GM06990 (cell line): ENCODE results near the gene TMED6.

Experiments
- DNase-seq: peaks from one replicate; pipeline ENCODE4 v3.0.0-alpha.2; 2011; ENCODE audit not compliant: insufficient read length; ENCODE audit errors: extremely low read depth
- H3K27me3 ChIP-seq: replicated peaks from 2 replicates; pipeline ENCODE4 v1.6.0; 2011; ENCODE audit warnings: low read length; ENCODE audit not compliant: control insufficient read depth, insufficient read depth
- H3K36me3 ChIP-seq: 2 replicates; pipeline ENCODE4 v1.5.1; 2011; ENCODE audit warnings: low read length; ENCODE audit not compliant: control insufficient read depth, insufficient read depth
- H3K4me3 ChIP-seq: replicated peaks from 2 replicates; pipeline ENCODE4 v1.5.1; 2011; ENCODE audit warnings: low read depth, mild to moderate bottlenecking, control low read depth, low read length
- TF ChIP-seq, protein P1 (sequence below): IDR thresholded peaks from 2 replicates; pipeline ENCODE4 v1.5.1; 2011; ENCODE audit warnings: low read length, control low read depth, mild to moderate bottlenecking, inconsistent platforms; ENCODE audit not compliant: insufficient read depth, poor library complexity, severe bottlenecking

Gene TMED6

DNA sequence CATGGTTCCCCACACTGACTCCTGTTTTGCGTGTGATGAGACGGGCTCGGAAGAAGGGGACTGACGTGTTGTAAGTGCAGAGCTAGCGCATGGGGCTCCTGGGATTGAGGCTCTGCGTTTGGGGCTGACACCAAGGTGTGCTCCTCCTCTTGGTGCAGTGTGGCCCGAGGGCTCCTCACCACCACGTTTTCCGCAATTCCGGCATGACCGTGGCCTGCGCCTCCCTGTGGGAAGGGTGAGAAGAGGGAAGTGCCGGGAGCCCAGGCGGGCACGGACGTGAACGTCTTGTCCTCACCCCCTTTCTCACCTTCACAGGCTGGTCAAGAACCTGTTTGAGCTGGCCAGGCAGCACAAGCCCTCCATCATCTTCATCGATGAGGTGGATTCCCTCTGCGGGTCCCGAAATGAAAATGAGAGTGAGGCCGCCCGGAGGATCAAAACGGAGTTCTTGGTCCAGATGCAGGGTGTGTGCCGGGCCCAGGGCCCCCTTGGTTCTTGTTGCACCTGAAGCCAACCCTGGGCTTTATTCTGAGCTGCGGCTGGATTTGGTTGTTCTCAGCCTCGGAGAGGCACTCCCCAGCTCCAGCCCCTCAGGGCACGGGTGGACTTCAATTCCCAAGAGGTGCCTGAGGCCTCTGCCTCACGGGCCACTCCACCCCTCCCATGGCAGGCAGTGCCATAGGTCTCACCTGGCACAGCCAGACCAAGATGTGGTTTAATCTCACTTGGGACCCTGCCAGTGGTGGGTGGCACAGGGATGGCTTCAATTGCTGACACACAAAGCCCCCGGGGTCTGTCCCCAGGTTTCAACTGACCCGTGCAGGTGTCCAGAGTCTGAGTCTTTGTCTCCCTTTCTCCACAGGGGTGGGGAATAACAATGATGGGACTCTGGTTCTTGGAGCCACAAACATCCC is 31.5 kb downstream of the TMED6 start:
- Histone ChIP-seq H3K27me3 (no peaks in the 10 kb centered on the region), H3K36me3 (peaks cover 71% of the 10 kb centered on the region), H3K4me3 (no peak overlapping the region)
- TF ChIP-seq, protein P1, sequence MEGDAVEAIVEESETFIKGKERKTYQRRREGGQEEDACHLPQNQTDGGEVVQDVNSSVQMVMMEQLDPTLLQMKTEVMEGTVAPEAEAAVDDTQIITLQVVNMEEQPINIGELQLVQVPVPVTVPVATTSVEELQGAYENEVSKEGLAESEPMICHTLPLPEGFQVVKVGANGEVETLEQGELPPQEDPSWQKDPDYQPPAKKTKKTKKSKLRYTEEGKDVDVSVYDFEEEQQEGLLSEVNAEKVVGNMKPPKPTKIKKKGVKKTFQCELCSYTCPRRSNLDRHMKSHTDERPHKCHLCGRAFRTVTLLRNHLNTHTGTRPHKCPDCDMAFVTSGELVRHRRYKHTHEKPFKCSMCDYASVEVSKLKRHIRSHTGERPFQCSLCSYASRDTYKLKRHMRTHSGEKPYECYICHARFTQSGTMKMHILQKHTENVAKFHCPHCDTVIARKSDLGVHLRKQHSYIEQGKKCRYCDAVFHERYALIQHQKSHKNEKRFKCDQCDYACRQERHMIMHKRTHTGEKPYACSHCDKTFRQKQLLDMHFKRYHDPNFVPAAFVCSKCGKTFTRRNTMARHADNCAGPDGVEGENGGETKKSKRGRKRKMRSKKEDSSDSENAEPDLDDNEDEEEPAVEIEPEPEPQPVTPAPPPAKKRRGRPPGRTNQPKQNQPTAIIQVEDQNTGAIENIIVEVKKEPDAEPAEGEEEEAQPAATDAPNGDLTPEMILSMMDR: no peak
- DNase-seq: no peak

DNA sequence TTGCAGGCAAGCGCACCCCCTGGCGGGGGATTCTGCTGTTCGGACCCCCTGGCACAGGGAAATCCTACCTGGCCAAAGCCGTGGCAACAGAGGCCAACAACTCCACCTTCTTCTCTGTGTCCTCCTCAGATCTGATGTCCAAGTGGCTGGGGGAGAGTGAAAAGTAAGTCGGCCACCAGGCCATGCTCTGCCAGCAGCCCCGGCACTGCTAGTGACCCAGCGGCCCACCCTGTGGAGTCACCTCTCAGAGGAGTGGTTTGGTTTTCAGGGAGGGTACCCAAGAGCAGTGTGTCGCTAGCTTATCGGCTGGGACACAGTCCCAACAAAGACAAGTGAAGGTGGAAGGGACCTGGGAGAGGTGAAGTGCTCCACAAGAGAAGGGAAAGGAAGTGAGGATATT is 32.2 kb downstream of the TMED6 start:
- Histone ChIP-seq H3K4me3 (no peak overlapping the region), H3K27me3 (no peaks in the 10 kb centered on the region), H3K36me3 (peaks cover 68% of the 10 kb centered on the region)
- DNase-seq: no peak
- TF ChIP-seq, protein P1: no peak

DNA sequence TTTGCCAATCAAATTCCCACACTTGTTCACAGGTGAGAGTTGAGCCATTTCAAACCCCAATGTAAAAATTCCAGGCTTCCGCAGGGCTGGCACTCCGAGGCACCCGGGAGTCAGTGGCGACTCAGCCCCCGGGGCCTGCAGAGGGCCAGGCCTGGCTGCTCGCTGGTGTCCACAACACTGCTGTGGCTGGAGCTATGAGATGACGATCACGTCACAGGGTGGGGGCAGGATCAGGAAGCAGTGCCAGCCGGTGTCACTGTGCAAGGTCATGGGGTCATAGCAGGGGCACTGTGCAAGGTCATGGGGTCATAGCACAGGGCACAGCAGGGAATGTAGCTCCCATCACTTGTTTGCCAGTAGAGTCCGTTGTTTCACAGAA is 32.7 kb downstream of the TMED6 start:
- peaks cover 65% of the 10 kb centered on the region for H3K36me3 ChIP-seq
- no peak overlapping the region for H3K4me3 ChIP-seq
- no peak for DNase-seq
- TF ChIP-seq, protein P1: no peak
- H3K27me3 ChIP-seq: no peaks in the 10 kb centered on the region

DNA sequence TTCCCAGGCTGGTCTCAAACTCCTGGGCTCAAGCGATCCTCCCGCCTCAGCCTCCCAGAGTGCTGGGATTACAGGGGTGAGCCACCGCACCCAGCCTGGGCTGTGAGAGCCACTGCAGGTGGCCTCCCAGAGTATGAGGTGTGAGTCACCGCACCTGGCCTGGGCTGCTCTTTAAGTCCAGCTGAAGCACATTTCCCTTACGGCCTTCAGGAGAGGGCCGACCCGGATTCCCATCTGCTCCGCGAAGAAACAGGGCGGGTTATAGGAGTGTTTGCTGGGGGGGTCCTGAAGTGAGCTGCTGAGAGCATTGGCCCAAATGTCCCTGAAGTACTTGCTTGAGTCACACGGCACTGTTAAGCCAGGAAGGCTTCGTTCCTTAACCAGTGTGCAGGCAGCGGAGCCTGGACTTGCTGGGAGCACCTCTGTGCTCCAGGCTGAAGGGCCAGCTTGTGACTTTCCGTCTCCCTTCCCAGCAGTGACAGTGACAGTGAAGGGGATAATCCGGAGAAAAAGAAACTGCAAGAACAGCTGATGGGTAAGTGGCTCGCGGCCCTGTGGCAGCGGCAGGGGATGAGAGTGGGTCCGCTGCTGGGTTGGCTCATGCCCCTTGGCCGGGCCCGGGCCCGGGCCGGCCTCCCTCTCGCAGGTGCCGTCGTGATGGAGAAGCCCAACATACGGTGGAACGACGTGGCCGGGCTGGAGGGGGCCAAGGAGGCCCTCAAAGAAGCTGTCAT is 33.2 kb downstream of the TMED6 start:
- peaks cover 63% of the 10 kb centered on the region for H3K36me3 ChIP-seq
- H3K27me3 ChIP-seq: no peaks in the 10 kb centered on the region
- no peak for DNase-seq
- no peak overlapping the region for H3K4me3 ChIP-seq
- TF ChIP-seq, protein P1: no peak

DNA sequence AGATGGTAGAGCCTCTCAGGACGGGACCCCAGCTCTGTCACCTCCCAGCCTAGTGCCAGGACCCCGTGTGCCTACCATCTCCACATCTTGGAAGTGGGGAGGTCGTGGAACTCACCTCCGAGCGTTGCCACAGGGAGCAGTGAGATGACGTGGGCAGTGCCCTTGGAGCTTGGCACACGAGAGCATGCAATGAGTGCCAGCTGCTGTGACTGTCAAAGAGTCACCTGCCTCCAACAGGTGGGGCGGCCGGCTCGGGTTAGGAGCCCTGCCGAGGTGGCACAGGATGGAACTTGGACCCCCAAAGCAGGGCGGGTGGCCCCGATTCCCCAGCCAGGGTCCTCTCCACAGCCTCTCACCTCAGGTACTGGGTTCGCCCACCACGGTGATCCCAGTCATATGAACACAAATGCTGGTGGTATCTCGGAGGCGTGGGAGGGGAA is 35.0 kb downstream of the TMED6 start:
- peaks cover 51% of the 10 kb centered on the region for H3K36me3 ChIP-seq
- TF ChIP-seq, protein P1: no peak

More for the DNA sequence above, 35.0 kb downstream of the TMED6 start:
- H3K4me3 ChIP-seq: no peak overlapping the region
- DNase-seq: no peak
- H3K27me3 ChIP-seq: no peaks in the 10 kb centered on the region
